Measurements from ENCODE around the gene BICD1. TPM values are rescaled to one million over a fixed set of nuclear protein-coding genes. Genes with fewer than 3 reads are reported as not detected.

The BICD1 gene
- total and polyA plus RNA-seq, 2 donors from 2014 or later: 3.8 to 36.7 TPM

GRCh38 chr12:32197421-32197820 lies 90.8 kb downstream of the BICD1 start:
- no peak for TF ChIP-seq CTCF (IDR thresholded peaks at IDR 0.05; ENCODE audit: borderline replicate concordance, extremely low read depth, insufficient read depth)
- Histone ChIP-seq H3K4me1 (ENCODE audit: control insufficient read depth in 2 of 3, insufficient read depth in 2 of 3, low read depth in 1 of 3, low read length in 3 of 3) (no peaks in the 10 kb centered on the region), H3K4me3 (ENCODE audit: low read length in 3 of 3) (no peak overlapping the region), H3K36me3 (ENCODE audit: control insufficient read depth in 2 of 3, insufficient read depth in 3 of 3, low read length in 3 of 3) (no peaks in the 10 kb centered on the region), H3K9me3 (ENCODE audit: control insufficient read depth in 2 of 3, insufficient read depth in 1 of 3, low read length in 3 of 3) (peaks cover 0 to 3% (median 0%) of the 10 kb centered on the region in 3 donors), H3K27me3 (ENCODE audit: control insufficient read depth, insufficient read depth, low read length) (no peaks in the 10 kb centered on the region), H3K9ac (ENCODE audit: low read length in 3 of 3) (no peak overlapping the region), H3K27ac (ENCODE audit: low read depth in 2 of 2, low read length in 2 of 2) (no peak overlapping the region)
- DNase-seq (no peak), FAIRE-seq (no peak)
- intact Hi-C loops (cut with DNase I): no loop called here

GRCh38 chr12:32198555-32198954 lies 91.9 kb downstream of the BICD1 start:
- H3K27ac ChIP-seq (ENCODE audit: low read depth in 2 of 2, low read length in 2 of 2): no peak overlapping the region
- intact Hi-C loops (cut with DNase I): no loop called here
- no peaks in the 10 kb centered on the region for H3K4me1 ChIP-seq (ENCODE audit: control insufficient read depth in 2 of 3, insufficient read depth in 2 of 3, low read depth in 1 of 3, low read length in 3 of 3)
- no peak overlapping the region for H3K4me3 ChIP-seq (ENCODE audit: low read length in 3 of 3)
- no peak for DNase-seq
- no peak for FAIRE-seq
- no peaks in the 10 kb centered on the region for H3K27me3 ChIP-seq (ENCODE audit: control insufficient read depth, insufficient read depth, low read length)
- no peak for TF ChIP-seq CTCF (IDR thresholded peaks at IDR 0.05; ENCODE audit: borderline replicate concordance, extremely low read depth, insufficient read depth)
- H3K9me3 ChIP-seq (ENCODE audit: control insufficient read depth in 2 of 3, insufficient read depth in 1 of 3, low read length in 3 of 3): peaks cover 0 to 3% (median 0%) of the 10 kb centered on the region in 3 donors
- H3K9ac ChIP-seq (ENCODE audit: low read length in 3 of 3): no peak overlapping the region
- H3K36me3 ChIP-seq (ENCODE audit: control insufficient read depth in 2 of 3, insufficient read depth in 3 of 3, low read length in 3 of 3): no peaks in the 10 kb centered on the region

- Histone ChIP-seq H3K4me3 (ENCODE audit: low read length in 3 of 3) (no peak overlapping the region), H3K9me3 (ENCODE audit: control insufficient read depth in 2 of 3, insufficient read depth in 1 of 3, low read length in 3 of 3) (no peaks in the 10 kb centered on the region), H3K27ac (ENCODE audit: low read depth in 2 of 2, low read length in 2 of 2) (no peak overlapping the region), H3K36me3 (ENCODE audit: control insufficient read depth in 2 of 3, insufficient read depth in 3 of 3, low read length in 3 of 3) (no peaks in the 10 kb centered on the region), H3K27me3 (ENCODE audit: control insufficient read depth, insufficient read depth, low read length) (no peaks in the 10 kb centered on the region), H3K4me1 (ENCODE audit: control insufficient read depth in 2 of 3, insufficient read depth in 2 of 3, low read depth in 1 of 3, low read length in 3 of 3) (no peaks in the 10 kb centered on the region), H3K9ac (ENCODE audit: low read length in 3 of 3) (no peak overlapping the region)
- TF ChIP-seq CTCF (IDR thresholded peaks at IDR 0.05; ENCODE audit: borderline replicate concordance, extremely low read depth, insufficient read depth): no peak
- DNase-seq: no peak
- intact Hi-C loops (cut with DNase I): no loop called here
- no peak for FAIRE-seq
These were observed 94.4 kb downstream of the BICD1 start for GRCh38 chr12:32201096-32201495.

GRCh38 chr12:32201976-32202375 lies 95.3 kb downstream of the BICD1 start:
- H3K27me3 ChIP-seq (ENCODE audit: control insufficient read depth, insufficient read depth, low read length): no peaks in the 10 kb centered on the region
- no peak for DNase-seq
- H3K9ac ChIP-seq (ENCODE audit: low read length in 3 of 3): no peak overlapping the region
- FAIRE-seq: no peak
- intact Hi-C loops (cut with DNase I): no loop called here
- no peak for TF ChIP-seq CTCF (IDR thresholded peaks at IDR 0.05; ENCODE audit: borderline replicate concordance, extremely low read depth, insufficient read depth)
- no peak overlapping the region for H3K27ac ChIP-seq (ENCODE audit: low read depth in 2 of 2, low read length in 2 of 2)
- no peaks in the 10 kb centered on the region for H3K36me3 ChIP-seq (ENCODE audit: control insufficient read depth in 2 of 3, insufficient read depth in 3 of 3, low read length in 3 of 3)
- no peaks in the 10 kb centered on the region for H3K9me3 ChIP-seq (ENCODE audit: control insufficient read depth in 2 of 3, insufficient read depth in 1 of 3, low read length in 3 of 3)
- H3K4me1 ChIP-seq (ENCODE audit: control insufficient read depth in 2 of 3, insufficient read depth in 2 of 3, low read depth in 1 of 3, low read length in 3 of 3): no peaks in the 10 kb centered on the region
- H3K4me3 ChIP-seq (ENCODE audit: low read length in 3 of 3): no peak overlapping the region
